DND-41 (cell line): ENCODE results near the gene TNFRSF19.

Experiments
- CTCF ChIP-seq: IDR thresholded peaks from 2 replicates; pipeline ENCODE4 v1.5.1; 2012; ENCODE audit warnings: borderline replicate concordance, low read length, moderate library complexity, mild to moderate bottlenecking; ENCODE audit not compliant: poor library complexity, severe bottlenecking; ENCODE audit errors: extremely low read depth
- EZH2 ChIP-seq: IDR thresholded peaks from 3 replicates; pipeline ENCODE4 v1.6.1; 2012; ENCODE audit warnings: borderline replicate concordance, low read depth, mild to moderate bottlenecking, moderate library complexity, low read length, inconsistent platforms; ENCODE audit not compliant: severe bottlenecking

GRCh38 chr13:23680845-23681669, 110.8 kb downstream of the TNFRSF19 start:
- TF ChIP-seq CTCF: no peak
- no peak for TF ChIP-seq EZH2
